Right renal pelvis (tissue), 4 donors: ENCODE results near the gene TEX36. TPM values are rescaled to one million over a fixed set of nuclear protein-coding genes. Genes with fewer than 3 reads are reported as not detected.

Experiments used
- polyA plus RNA-seq, 4 donors: library from polyadenylated mRNA; unstranded; fragments of 120-200 nt; gene quantifications; one replicate each; pipeline ENCODE4 v1.2.1, GENCODE V29; 2013; ENCODE audit not compliant: insufficient read length in 4 of 4

TEX36 gene
- polyA plus RNA-seq, 4 donors = not detected

Other genes with a start within 250 kb of the TEX36 start
- gene EDRF1, start 36.5 kb upstream of the TEX36 start, polyA plus RNA-seq = 10 to 100 TPM; 29.8 to 39.2 (median 36.2) TPM
- gene MMP21, start 92.7 kb upstream of the TEX36 start, polyA plus RNA-seq = under 1 TPM; 0.26 to 0.38 (median 0.31) TPM
- gene UROS, start 140.1 kb upstream of the TEX36 start, polyA plus RNA-seq = 10 to 100 TPM; 51.6 to 61.9 (median 58.3) TPM
- gene BCCIP, start 140.4 kb upstream of the TEX36 start, polyA plus RNA-seq = 100 to 1,000 TPM in 3 of 4 donors, 10 to 100 TPM in 1; 89.2 to 109 (median 104) TPM
- 10 to 100 TPM; 22.8 to 27.7 (median 26.4) TPM for gene DHX32, start 198.1 kb upstream of the TEX36 start, polyA plus RNA-seq
- 10 to 100 TPM in 1 of 4 donors, 1 to 10 TPM in 3; 7.1 to 10.1 (median 8.1) TPM for gene FANK1, start 213.4 kb upstream of the TEX36 start, polyA plus RNA-seq